ENCODE measurements around the gene CADM2. TPM values are rescaled to one million over a fixed set of nuclear protein-coding genes. Genes with fewer than 3 reads are reported as not detected.
A peak's percentile ranks its signal among the peaks of the same experiment; 100 is the strongest.

The CADM2 gene
- polyA plus RNA-seq, 1 donor from 2014 or later: 4.5 TPM

GRCh38 chr3:85297291-85297690, 338.5 kb downstream of the CADM2 start:
- no peak overlapping the region for H3K27ac ChIP-seq (ENCODE audit: low read length)
- TF ChIP-seq EZH2 (IDR thresholded peaks at IDR 0.05; ENCODE audit: borderline replicate concordance, insufficient read depth, low read length, poor library complexity, severe bottlenecking) (no peak), TAF1 (IDR thresholded peaks at IDR 0.05; ENCODE audit: low read depth) (no peak), MXI1 (conservative IDR thresholded peaks at IDR 0.05; ENCODE audit: poor library complexity, severe bottlenecking) (no peak), POLR2AphosphoS5 (IDR thresholded peaks at IDR 0.05) (no peak), CTCF (IDR thresholded peaks at IDR 0.05; ENCODE audit: poor library complexity, severe bottlenecking) (no peak), SMC3 (conservative IDR thresholded peaks at IDR 0.05; ENCODE audit: poor library complexity) (no peak), EP300 (conservative IDR thresholded peaks at IDR 0.05; ENCODE audit: poor library complexity, severe bottlenecking) (no peak)
- H4K20me1 ChIP-seq (ENCODE audit: insufficient read depth): no peaks in the 10 kb centered on the region
- H3F3A ChIP-seq (ENCODE audit: insufficient read depth, low read length, poor library complexity, severe bottlenecking): no peaks in the 10 kb centered on the region
- H2AFZ ChIP-seq (ENCODE audit: low read depth, low read length): no peak overlapping the region
- H3K9ac ChIP-seq (ENCODE audit: low read length): no peak overlapping the region
- H3K79me2 ChIP-seq (replicated peaks; ENCODE audit: insufficient read depth, low read length): no peaks in the 10 kb centered on the region
- H3K36me3 ChIP-seq (ENCODE audit: insufficient read depth, low read length): no peaks in the 10 kb centered on the region
- H3K4me3 ChIP-seq (ENCODE audit: low read length): no peak overlapping the region
- no peaks in the 10 kb centered on the region for H3K27me3 ChIP-seq (ENCODE audit: insufficient read depth, low read depth, low read length)
- no peak overlapping the region for H3K4me2 ChIP-seq (ENCODE audit: low read length)
- no peaks in the 10 kb centered on the region for H3K9me2 ChIP-seq (ENCODE audit: insufficient read depth, low read length)
- H3K9me3 ChIP-seq (ENCODE audit: low read length): no peaks in the 10 kb centered on the region

GRCh38 chr3:85298032-85298431, 339.2 kb downstream of the CADM2 start:
- Histone ChIP-seq H3F3A (ENCODE audit: insufficient read depth, low read length, poor library complexity, severe bottlenecking) (no peaks in the 10 kb centered on the region), H3K36me3 (ENCODE audit: insufficient read depth, low read length) (no peaks in the 10 kb centered on the region), H3K9ac (ENCODE audit: low read length) (no peak overlapping the region), H3K4me2 (ENCODE audit: low read length) (no peak overlapping the region), H3K79me2 (replicated peaks; ENCODE audit: insufficient read depth, low read length) (no peaks in the 10 kb centered on the region), H4K20me1 (ENCODE audit: insufficient read depth) (no peaks in the 10 kb centered on the region), H3K9me2 (ENCODE audit: insufficient read depth, low read length) (no peaks in the 10 kb centered on the region), H3K27ac (ENCODE audit: low read length) (no peak overlapping the region), H3K27me3 (ENCODE audit: insufficient read depth, low read depth, low read length) (no peaks in the 10 kb centered on the region), H3K4me3 (ENCODE audit: low read length) (no peak overlapping the region), H3K9me3 (ENCODE audit: low read length) (no peaks in the 10 kb centered on the region), H2AFZ (ENCODE audit: low read depth, low read length) (no peak overlapping the region)
- peak; percentile 93 for TF ChIP-seq EP300 (conservative IDR thresholded peaks at IDR 0.05; ENCODE audit: poor library complexity, severe bottlenecking)
- TF ChIP-seq SMC3 (conservative IDR thresholded peaks at IDR 0.05; ENCODE audit: poor library complexity): no peak
- TF ChIP-seq POLR2AphosphoS5 (IDR thresholded peaks at IDR 0.05): peak; percentile 93
- no peak for TF ChIP-seq REST (IDR thresholded peaks at IDR 0.05; ENCODE audit: borderline replicate concordance)

GRCh38 chr3:85303156-85303555, 344.4 kb downstream of the CADM2 start:
- no peak overlapping the region for H2AFZ ChIP-seq (ENCODE audit: low read depth, low read length)
- H3K27me3 ChIP-seq (ENCODE audit: insufficient read depth, low read depth, low read length): no peaks in the 10 kb centered on the region
- H4K20me1 ChIP-seq (ENCODE audit: insufficient read depth): no peaks in the 10 kb centered on the region
- H3K4me2 ChIP-seq (ENCODE audit: low read length): no peak overlapping the region
- H3K27ac ChIP-seq (ENCODE audit: low read length): no peak overlapping the region
- no peak for TF ChIP-seq EP300 (conservative IDR thresholded peaks at IDR 0.05; ENCODE audit: poor library complexity, severe bottlenecking)
- no peak for TF ChIP-seq EZH2 (IDR thresholded peaks at IDR 0.05; ENCODE audit: borderline replicate concordance, insufficient read depth, low read length, poor library complexity, severe bottlenecking)
- no peak for TF ChIP-seq MXI1 (conservative IDR thresholded peaks at IDR 0.05; ENCODE audit: poor library complexity, severe bottlenecking)
- TF ChIP-seq REST (IDR thresholded peaks at IDR 0.05; ENCODE audit: borderline replicate concordance): no peak
- TF ChIP-seq CTCF (IDR thresholded peaks at IDR 0.05; ENCODE audit: poor library complexity, severe bottlenecking): no peak
- TF ChIP-seq RAD21 (conservative IDR thresholded peaks at IDR 0.05): no peak
- TF ChIP-seq POLR2AphosphoS5 (IDR thresholded peaks at IDR 0.05): no peak
- TF ChIP-seq SMC3 (conservative IDR thresholded peaks at IDR 0.05; ENCODE audit: poor library complexity): no peak
- TF ChIP-seq TAF1 (IDR thresholded peaks at IDR 0.05; ENCODE audit: low read depth): no peak
- no peaks in the 10 kb centered on the region for H3K79me2 ChIP-seq (replicated peaks; ENCODE audit: insufficient read depth, low read length)
- no peaks in the 10 kb centered on the region for H3F3A ChIP-seq (ENCODE audit: insufficient read depth, low read length, poor library complexity, severe bottlenecking)
- no peak overlapping the region for H3K9ac ChIP-seq (ENCODE audit: low read length)
- H3K4me3 ChIP-seq (ENCODE audit: low read length): no peak overlapping the region
- no peaks in the 10 kb centered on the region for H3K9me3 ChIP-seq (ENCODE audit: low read length)
- H3K9me2 ChIP-seq (ENCODE audit: insufficient read depth, low read length): no peaks in the 10 kb centered on the region
- no peaks in the 10 kb centered on the region for H3K36me3 ChIP-seq (ENCODE audit: insufficient read depth, low read length)

Data from neural cell (in vitro differentiated cells).